Left kidney (tissue), 8 donors: ENCODE results near the gene QPCT. TPM values are rescaled to one million over a fixed set of nuclear protein-coding genes. Genes with fewer than 3 reads are reported as not detected.
A peak's percentile ranks its signal among the peaks of the same experiment; 100 is the strongest.
"Not testable (repeated sequence)": the region's sequence is repeated elsewhere in the genome, so short reads cannot be mapped to it uniquely, and the experiment has no call there.

Experiments used
- DNase-seq: peaks from one replicate; pipeline ENCODE4 v3.0.0-alpha.2; 2013
- long read RNA-seq, 8 donors: transcript quantifications; one replicate each; lab custom pipeline, GENCODE V29; 2026
- polyA plus RNA-seq: library from polyadenylated mRNA; unstranded; fragments of 120-200 nt; gene quantifications from one replicate; pipeline ENCODE4 v1.2.1, GENCODE V29; 2013; ENCODE audit not compliant: insufficient read length

QPCT gene
- 13.2 TPM for polyA plus RNA-seq
- long read RNA-seq, donor 1, transcript QPCT-201 (7 exons, 1,739 nt) = major isoform, 7 of 8 reads
- long read RNA-seq, donor 1, partial matches to known transcripts = 0 of 8 reads
- long read RNA-seq, donor 1, other reads (novel, unspliced or antisense) = 0 of 8 reads
- long read RNA-seq, donor 2, transcript QPCT-201 (7 exons, 1,739 nt) = major isoform, 9 of 9 reads
- long read RNA-seq, donor 2, partial matches to known transcripts = 0 of 9 reads
- long read RNA-seq, donor 2, other reads (novel, unspliced or antisense) = 0 of 9 reads
- long read RNA-seq, donor 3, transcript QPCT-201 (7 exons, 1,739 nt) = major isoform, 8 of 8 reads
- long read RNA-seq, donor 3, partial matches to known transcripts = 0 of 8 reads
- long read RNA-seq, donor 3, other reads (novel, unspliced or antisense) = 0 of 8 reads
- long read RNA-seq, donor 4 = 0 reads
- long read RNA-seq, donor 5, transcript QPCT-201 (7 exons, 1,739 nt) = major isoform, 9 of 10 reads
- long read RNA-seq, donor 5, partial matches to known transcripts = 0 of 10 reads
- long read RNA-seq, donor 5, other reads (novel, unspliced or antisense) = 0 of 10 reads
- long read RNA-seq, donor 6, transcript QPCT-201 (7 exons, 1,739 nt) = major isoform, 6 of 6 reads
- long read RNA-seq, donor 6, partial matches to known transcripts = 0 of 6 reads
- long read RNA-seq, donor 6, other reads (novel, unspliced or antisense) = 0 of 6 reads
- long read RNA-seq, donor 7, partial matches to known transcripts = 0 of 3 reads
- long read RNA-seq, donor 7, other reads (novel, unspliced or antisense) = 0 of 3 reads
- long read RNA-seq, donor 8, partial matches to known transcripts = 0 of 3 reads
- long read RNA-seq, donor 8, other reads (novel, unspliced or antisense) = 0 of 3 reads

GRCh38 chr2:37344453-37345361 lies at the start of gene QPCT:
Gene QPCT, plus strand, starts transcription at chr2:37344630. Its CDS starts 102 bp downstream, at chr2:37344732.
- peak; percentile 53 for DNase-seq

- not testable (repeated sequence) for DNase-seq
These were observed 49.6 kb upstream of the QPCT start for GRCh38 chr2:37294858-37295257.

- no peak for DNase-seq
These were observed 48.9 kb upstream of the QPCT start for GRCh38 chr2:37295469-37296073.

- DNase-seq = no peak
These were observed 46.8 kb upstream of the QPCT start for GRCh38 chr2:37297632-37298031.

GRCh38 chr2:37300146-37300545 lies 44.3 kb upstream of the QPCT start:
- no peak for DNase-seq

GRCh38 chr2:37300578-37300977 lies 43.9 kb upstream of the QPCT start:
- DNase-seq = no peak

- no peak for DNase-seq
These were observed 43.0 kb upstream of the QPCT start for GRCh38 chr2:37301408-37301807.

- DNase-seq = no peak
These were observed 41.7 kb upstream of the QPCT start for GRCh38 chr2:37302701-37303252.

- DNase-seq = no peak
These were observed 38.4 kb upstream of the QPCT start for GRCh38 chr2:37306024-37306423.

GRCh38 chr2:37307500-37307899 lies 36.9 kb upstream of the QPCT start:
- no peak for DNase-seq

GRCh38 chr2:37315364-37315763 lies 29.1 kb upstream of the QPCT start:
- DNase-seq = no peak

GRCh38 chr2:37316181-37316580 lies 28.2 kb upstream of the QPCT start:
- no peak for DNase-seq

- no peak for DNase-seq
These were observed 26.7 kb upstream of the QPCT start for GRCh38 chr2:37317746-37318145.

GRCh38 chr2:37318401-37318800 lies 26.0 kb upstream of the QPCT start:
- DNase-seq = no peak

- no peak for DNase-seq
These were observed 24.4 kb upstream of the QPCT start for GRCh38 chr2:37319754-37320609.

- DNase-seq = no peak
These were observed 23.3 kb upstream of the QPCT start for GRCh38 chr2:37321029-37321682.

GRCh38 chr2:37322368-37322767 lies 22.1 kb upstream of the QPCT start:
- no peak for DNase-seq

GRCh38 chr2:37323176-37323780 lies 21.2 kb upstream of the QPCT start:
- no peak for DNase-seq
